ENCODE measurements around the gene RBPJ.

The RBPJ gene

GRCh38 chr4:26468977-26469376 lies 148.2 kb downstream of the RBPJ start:
- H3K27ac Mint-ChIP-seq, result no peak overlapping the region
- peaks cover 12% of the 10 kb centered on the region for H3K9me3 Mint-ChIP-seq
- no peaks in the 10 kb centered on the region for H3K36me3 Mint-ChIP-seq (ENCODE audit: low read depth)
- H3K4me3 Mint-ChIP-seq, result no peak overlapping the region
- peaks cover 11% of the 10 kb centered on the region for H3K4me1 Mint-ChIP-seq
- no peak for TF ChIP-seq CTCF (IDR thresholded peaks at IDR 0.05; ENCODE audit: unreplicated experiment in 3 of 3)
- H3K27me3 Mint-ChIP-seq (ENCODE audit: low read depth), result peaks cover 4% of the 10 kb centered on the region

GRCh38 chr4:26471890-26472289 lies 151.1 kb downstream of the RBPJ start:
- Mint-ChIP-seq H3K9me3 (no peaks in the 10 kb centered on the region), H3K4me3 (no peak overlapping the region), H3K27ac (no peak overlapping the region), H3K27me3 (ENCODE audit: low read depth) (peaks cover 3% of the 10 kb centered on the region), H3K4me1 (peaks cover 11% of the 10 kb centered on the region), H3K36me3 (ENCODE audit: low read depth) (no peaks in the 10 kb centered on the region)
- no peak for TF ChIP-seq CTCF (IDR thresholded peaks at IDR 0.05; ENCODE audit: unreplicated experiment in 3 of 3)

GRCh38 chr4:26473893-26474292 lies 153.1 kb downstream of the RBPJ start:
- Mint-ChIP-seq H3K4me1 (peaks cover 14% of the 10 kb centered on the region), H3K4me3 (no peak overlapping the region), H3K27ac (no peak overlapping the region), H3K27me3 (ENCODE audit: low read depth) (peaks cover 11% of the 10 kb centered on the region), H3K9me3 (no peaks in the 10 kb centered on the region), H3K36me3 (ENCODE audit: low read depth) (no peaks in the 10 kb centered on the region)
- no peak for TF ChIP-seq CTCF (IDR thresholded peaks at IDR 0.05; ENCODE audit: unreplicated experiment in 3 of 3)

- Mint-ChIP-seq H3K27me3 (ENCODE audit: low read depth) (peaks cover 11% of the 10 kb centered on the region), H3K4me1 (peaks cover 18% of the 10 kb centered on the region), H3K27ac (peak overlapping the region in 1 of 3 experiments; percentile 21), H3K9me3 (no peaks in the 10 kb centered on the region), H3K36me3 (ENCODE audit: low read depth) (no peaks in the 10 kb centered on the region), H3K4me3 (no peak overlapping the region)
- TF ChIP-seq CTCF (IDR thresholded peaks at IDR 0.05; ENCODE audit: unreplicated experiment in 3 of 3), result no peak
These were observed 153.7 kb downstream of the RBPJ start for GRCh38 chr4:26474551-26474950.

GRCh38 chr4:26475716-26476115 lies 154.9 kb downstream of the RBPJ start:
- Mint-ChIP-seq H3K4me1 (peaks cover 22% of the 10 kb centered on the region), H3K27ac (no peak overlapping the region), H3K27me3 (ENCODE audit: low read depth) (peaks cover 11% of the 10 kb centered on the region), H3K36me3 (ENCODE audit: low read depth) (no peaks in the 10 kb centered on the region), H3K4me3 (no peak overlapping the region), H3K9me3 (no peaks in the 10 kb centered on the region)
- no peak for TF ChIP-seq CTCF (IDR thresholded peaks at IDR 0.05; ENCODE audit: unreplicated experiment in 3 of 3)

- no peak for TF ChIP-seq CTCF (IDR thresholded peaks at IDR 0.05; ENCODE audit: unreplicated experiment in 3 of 3)
- no peak overlapping the region for H3K27ac Mint-ChIP-seq
- no peaks in the 10 kb centered on the region for H3K36me3 Mint-ChIP-seq (ENCODE audit: low read depth)
- H3K4me3 Mint-ChIP-seq, result no peak overlapping the region
- H3K9me3 Mint-ChIP-seq, result no peaks in the 10 kb centered on the region
- H3K4me1 Mint-ChIP-seq, result peaks cover 18% of the 10 kb centered on the region
- H3K27me3 Mint-ChIP-seq (ENCODE audit: low read depth), result peaks cover 14% of the 10 kb centered on the region
These were observed 155.7 kb downstream of the RBPJ start for GRCh38 chr4:26476545-26476944.

Data from nephron (organoid).